Lower leg skin (tissue), 4 donors: ENCODE results near the gene GHRHR. TPM values are rescaled to one million over a fixed set of nuclear protein-coding genes. Genes with fewer than 3 reads are reported as not detected.

Experiments
- DNase-seq, 2 donors: peaks; one replicate each; pipeline ENCODE4 v3.0.0-alpha.2; 2019; ENCODE audit warnings: low spot score in 2 of 2
- H3K4me3 ChIP-seq: fragments of 200-600 bp; sonication (generic); 2 replicates; pipeline ENCODE4 v1.5.1; 2017; ENCODE audit warnings: mild to moderate bottlenecking, low read depth; ENCODE audit not compliant: poor library complexity, severe bottlenecking
- POLR2A ChIP-seq, 2 donors: fragments of 450-650 bp; IDR thresholded peaks; one replicate each; pipeline ENCODE4 v1.6.1; 2016 to 2017; ENCODE audit warnings: antibody characterized with exemption in 2 of 2, mild to moderate bottlenecking in 1 of 2, moderate library complexity in 1 of 2
- WGBS, 2 donors: methylation state at CpG; one replicate each; pipeline ENCODE4 v1.1.5; 2018; 5-methylcytosine and 5-hydroxymethylcytosine counted together
- intact Hi-C: fragments of 100-400 bp; cut with DNase I; formaldehyde crosslinking; loops from one replicate; pipeline ENCODE4 v1.15.0; 2023; ENCODE audit warnings: low total_unique reads
- total RNA-seq, 4 donors: library from RNA; depleted of rRNA; stranded (reverse); fragments of >200 nt; gene quantifications; one replicate each; pipeline ENCODE4 v1.1.0, GENCODE V29; 2016
- TF ChIP-seq, protein P1 (sequence below), 3 donors: fragments of 450-650 bp; IDR thresholded peaks; one replicate each; pipeline ENCODE4 v1.5.1; 2016; ENCODE audit warnings: antibody characterized with exemption in 3 of 3, mild to moderate bottlenecking in 3 of 3, moderate library complexity in 2 of 3

The GHRHR gene
- total RNA-seq, 4 donors from 2014 or later = not detected

DNA sequence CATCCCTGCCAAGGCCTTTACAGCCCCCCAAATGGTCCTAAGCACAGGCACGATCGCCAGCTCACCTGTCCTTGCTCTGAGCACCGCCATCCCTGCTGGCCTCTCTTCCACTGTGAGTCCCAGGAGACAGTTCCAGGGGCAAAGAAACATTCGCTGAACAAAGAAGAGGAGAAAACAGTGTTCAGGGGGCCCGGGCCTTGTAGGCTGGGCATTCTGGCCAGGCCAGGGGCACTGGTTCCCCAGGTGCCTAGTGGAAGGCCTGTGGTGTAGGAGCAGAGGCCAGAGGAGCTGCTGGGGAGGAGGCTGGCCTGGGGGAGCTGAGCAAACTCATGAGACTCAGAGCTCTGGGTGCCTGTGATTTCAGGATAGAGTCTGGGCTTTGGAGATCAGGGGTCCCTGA, 29.5 kb upstream of the GHRHR start:
- 89 to 93% methylated on average over 5 of the region's 5 CpGs for WGBS, 2 donors
- TF ChIP-seq POLR2A (IDR thresholded peaks at IDR 0.05) = no peak
- TF ChIP-seq, protein P1, sequence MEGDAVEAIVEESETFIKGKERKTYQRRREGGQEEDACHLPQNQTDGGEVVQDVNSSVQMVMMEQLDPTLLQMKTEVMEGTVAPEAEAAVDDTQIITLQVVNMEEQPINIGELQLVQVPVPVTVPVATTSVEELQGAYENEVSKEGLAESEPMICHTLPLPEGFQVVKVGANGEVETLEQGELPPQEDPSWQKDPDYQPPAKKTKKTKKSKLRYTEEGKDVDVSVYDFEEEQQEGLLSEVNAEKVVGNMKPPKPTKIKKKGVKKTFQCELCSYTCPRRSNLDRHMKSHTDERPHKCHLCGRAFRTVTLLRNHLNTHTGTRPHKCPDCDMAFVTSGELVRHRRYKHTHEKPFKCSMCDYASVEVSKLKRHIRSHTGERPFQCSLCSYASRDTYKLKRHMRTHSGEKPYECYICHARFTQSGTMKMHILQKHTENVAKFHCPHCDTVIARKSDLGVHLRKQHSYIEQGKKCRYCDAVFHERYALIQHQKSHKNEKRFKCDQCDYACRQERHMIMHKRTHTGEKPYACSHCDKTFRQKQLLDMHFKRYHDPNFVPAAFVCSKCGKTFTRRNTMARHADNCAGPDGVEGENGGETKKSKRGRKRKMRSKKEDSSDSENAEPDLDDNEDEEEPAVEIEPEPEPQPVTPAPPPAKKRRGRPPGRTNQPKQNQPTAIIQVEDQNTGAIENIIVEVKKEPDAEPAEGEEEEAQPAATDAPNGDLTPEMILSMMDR (IDR thresholded peaks at IDR 0.05) = no peak
- DNase-seq = no peak

DNA sequence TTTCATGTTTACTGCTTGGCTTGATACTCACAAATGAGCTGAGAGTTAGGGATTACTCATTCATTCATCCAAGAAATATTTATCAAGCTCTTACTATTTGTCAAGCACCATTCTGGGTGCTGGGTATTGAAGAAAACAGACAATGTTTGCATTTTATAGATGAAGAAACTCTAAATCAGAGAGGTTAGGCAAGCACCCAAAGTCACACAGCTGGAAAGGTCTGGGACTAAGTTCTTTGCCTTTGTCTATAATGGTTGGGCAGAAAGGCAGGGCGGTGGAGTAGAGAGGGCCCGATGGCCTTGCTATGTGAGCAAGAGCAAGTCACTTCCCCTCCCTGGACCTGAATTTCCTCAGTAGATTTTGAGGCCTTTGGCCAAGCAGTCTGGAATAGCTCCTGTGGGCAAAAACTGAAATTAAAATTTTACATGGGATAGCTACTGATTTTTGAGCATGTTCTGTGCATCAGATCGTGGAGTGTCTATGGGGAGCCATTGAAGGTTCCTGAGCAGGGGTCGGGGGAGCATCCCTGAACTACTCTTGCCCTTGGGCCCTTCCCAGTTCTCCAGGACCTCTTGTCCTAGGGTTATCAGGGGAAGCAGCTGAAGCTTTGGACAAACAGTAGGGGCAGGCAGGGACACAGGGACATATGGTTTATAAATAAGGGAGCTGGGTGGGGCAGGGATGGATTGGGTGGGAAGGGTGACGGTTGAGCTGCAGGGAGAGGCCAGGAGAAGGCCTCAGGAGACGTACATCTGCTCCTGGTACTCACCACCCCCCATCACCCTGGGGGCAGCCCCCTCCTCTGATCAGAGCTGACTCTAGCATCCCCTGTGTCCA, 28.8 kb upstream of the GHRHR start:
- no peak overlapping the region for H3K4me3 ChIP-seq
- DNase-seq = no peak
- intact Hi-C loops = no loop called here
- 84 to 88% methylated on average over 6 of the region's 6 CpGs for WGBS, 2 donors
- TF ChIP-seq, protein P1 (IDR thresholded peaks at IDR 0.05) = no peak
- no peak for TF ChIP-seq POLR2A (IDR thresholded peaks at IDR 0.05)

More for the DNA sequence above, 29.5 kb upstream of the GHRHR start:
- intact Hi-C loops = no loop called here
- H3K4me3 ChIP-seq = no peak overlapping the region

DNA sequence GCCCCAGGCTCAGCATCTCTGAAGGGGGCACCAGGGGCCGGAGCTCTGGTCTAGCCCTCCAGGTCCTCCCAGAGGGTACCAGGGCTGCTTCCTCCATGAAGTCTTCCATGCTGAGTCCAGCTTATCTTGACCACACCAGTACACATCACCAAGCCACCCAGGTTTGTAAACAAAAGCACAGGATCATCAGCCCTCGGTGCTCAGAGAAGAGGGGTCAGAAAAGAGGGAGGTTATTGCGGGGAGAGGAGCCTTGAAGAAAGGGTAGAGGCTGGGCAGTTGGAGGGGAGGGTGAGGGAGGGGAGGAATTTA, 28.2 kb upstream of the GHRHR start:
- no peak for DNase-seq
- intact Hi-C loops = no loop called here
- 91 to 94% methylated on average over 3 of the region's 3 CpGs for WGBS, 2 donors
- TF ChIP-seq, protein P1 (IDR thresholded peaks at IDR 0.05) = no peak
- no peak for TF ChIP-seq POLR2A (IDR thresholded peaks at IDR 0.05)
- no peak overlapping the region for H3K4me3 ChIP-seq

DNA sequence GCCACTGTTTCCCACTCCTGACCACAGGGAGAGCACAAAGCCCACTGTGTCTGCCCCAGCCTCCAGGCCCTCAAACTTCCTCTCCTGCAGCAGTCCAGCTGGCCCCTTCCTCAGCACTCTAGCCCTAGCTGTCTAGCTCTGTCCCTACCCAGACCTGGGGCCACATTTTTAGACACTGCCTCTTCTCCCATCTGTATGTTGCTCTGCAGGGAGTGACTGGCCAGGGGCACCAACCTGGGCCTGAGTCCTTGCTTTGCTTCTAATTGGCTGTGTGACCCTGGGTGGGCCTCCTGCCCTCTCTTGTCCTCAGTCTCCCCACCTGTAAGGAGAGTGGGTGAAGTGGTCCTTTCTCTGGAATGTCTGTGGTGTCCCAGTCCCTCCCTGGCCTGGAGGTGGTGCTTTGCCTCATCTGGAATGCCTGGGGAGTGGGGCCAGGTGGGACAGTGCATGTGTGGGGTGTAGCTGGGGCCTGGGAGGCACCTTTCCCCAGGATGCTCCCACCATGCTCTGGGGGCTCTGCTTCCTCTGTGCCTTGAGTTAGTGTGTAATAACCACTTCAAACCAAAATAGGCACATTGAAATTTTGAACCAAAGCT, 27.0 kb upstream of the GHRHR start:
- TF ChIP-seq, protein P1 (IDR thresholded peaks at IDR 0.05) = no peak
- TF ChIP-seq POLR2A (IDR thresholded peaks at IDR 0.05) = no peak
- no peak for DNase-seq
- intact Hi-C loops = no loop called here
- H3K4me3 ChIP-seq = no peak overlapping the region

DNA sequence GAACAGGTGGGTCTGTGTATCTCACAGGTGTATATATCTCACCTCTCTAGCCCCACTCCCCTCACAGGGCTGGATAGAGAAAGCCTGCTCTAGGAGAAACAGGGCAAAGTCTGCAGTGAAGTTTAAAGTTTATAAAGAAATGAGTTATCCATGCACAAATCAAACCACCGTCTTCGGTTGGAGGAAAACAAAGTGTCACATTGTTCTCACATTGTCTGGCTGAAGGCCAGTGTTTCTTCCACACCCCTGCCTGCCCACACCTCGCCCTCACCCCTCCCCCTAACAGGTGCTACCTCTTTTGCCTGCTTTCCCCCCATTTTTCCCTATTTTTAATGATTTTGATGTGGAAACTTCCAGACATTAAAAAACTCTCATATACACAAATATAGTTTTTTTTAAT, 26.3 kb upstream of the GHRHR start:
- WGBS, 2 donors = 39 to 43% methylated on average over 3 of the region's 3 CpGs
- TF ChIP-seq, protein P1 (IDR thresholded peaks at IDR 0.05) = no peak
- TF ChIP-seq POLR2A (IDR thresholded peaks at IDR 0.05) = no peak
- intact Hi-C loops = no loop called here
- no peak overlapping the region for H3K4me3 ChIP-seq
- DNase-seq = no peak
